ENCODE results near the gene TMED9.

The TMED9 gene

DNA sequence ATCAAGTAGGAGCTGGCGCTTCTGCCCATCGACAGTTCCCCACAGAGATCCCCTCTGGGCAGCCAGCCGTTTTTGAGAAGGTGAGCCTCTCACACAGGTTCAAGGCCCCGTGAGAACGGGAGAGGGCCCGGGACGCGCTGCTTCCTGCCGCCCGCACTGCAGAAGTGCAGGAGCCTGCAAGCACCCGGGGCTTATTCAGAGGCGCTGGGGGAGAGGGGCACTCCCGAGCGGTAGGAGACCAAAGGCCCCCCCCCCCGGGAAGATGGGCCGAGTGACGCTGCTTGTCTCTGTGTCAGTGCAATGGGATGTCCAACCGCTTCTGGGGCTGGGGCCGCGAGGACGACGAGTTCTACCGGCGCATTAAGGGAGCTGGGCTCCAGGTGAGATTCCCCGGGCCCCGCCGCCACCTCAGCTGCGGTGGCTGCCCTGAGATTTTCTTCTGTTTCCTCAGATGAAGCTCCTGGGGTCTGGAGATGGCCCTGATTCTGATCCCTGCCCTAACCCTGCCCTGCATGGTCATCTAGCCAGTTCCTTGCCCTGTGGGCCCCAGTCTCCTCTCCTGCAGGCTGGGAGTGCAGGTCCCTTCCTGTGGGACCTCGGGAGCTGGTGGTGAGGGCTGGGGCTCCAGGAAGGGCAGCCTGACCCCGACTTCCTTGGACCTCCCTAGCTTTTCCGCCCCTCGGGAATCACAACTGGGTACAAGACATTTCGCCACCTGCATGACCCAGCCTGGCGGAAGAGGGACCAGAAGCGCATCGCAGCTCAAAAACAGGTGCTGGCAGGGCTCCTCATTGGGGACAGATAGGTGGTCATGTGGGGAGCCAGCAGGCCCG lies 16.5 kb downstream of the TMED9 start:
- DNase-seq (ENCODE audit: low spot score) (peak; percentile 64), ATAC-seq (ENCODE audit: low read depth) (no peak)
- H3K4me3 ChIP-seq (ENCODE audit: severe bottlenecking): no peak overlapping the region
- no peaks in the 10 kb centered on the region for H3K27me3 ChIP-seq (ENCODE audit: insufficient read depth, poor library complexity, severe bottlenecking)
- TF ChIP-seq, protein P1, sequence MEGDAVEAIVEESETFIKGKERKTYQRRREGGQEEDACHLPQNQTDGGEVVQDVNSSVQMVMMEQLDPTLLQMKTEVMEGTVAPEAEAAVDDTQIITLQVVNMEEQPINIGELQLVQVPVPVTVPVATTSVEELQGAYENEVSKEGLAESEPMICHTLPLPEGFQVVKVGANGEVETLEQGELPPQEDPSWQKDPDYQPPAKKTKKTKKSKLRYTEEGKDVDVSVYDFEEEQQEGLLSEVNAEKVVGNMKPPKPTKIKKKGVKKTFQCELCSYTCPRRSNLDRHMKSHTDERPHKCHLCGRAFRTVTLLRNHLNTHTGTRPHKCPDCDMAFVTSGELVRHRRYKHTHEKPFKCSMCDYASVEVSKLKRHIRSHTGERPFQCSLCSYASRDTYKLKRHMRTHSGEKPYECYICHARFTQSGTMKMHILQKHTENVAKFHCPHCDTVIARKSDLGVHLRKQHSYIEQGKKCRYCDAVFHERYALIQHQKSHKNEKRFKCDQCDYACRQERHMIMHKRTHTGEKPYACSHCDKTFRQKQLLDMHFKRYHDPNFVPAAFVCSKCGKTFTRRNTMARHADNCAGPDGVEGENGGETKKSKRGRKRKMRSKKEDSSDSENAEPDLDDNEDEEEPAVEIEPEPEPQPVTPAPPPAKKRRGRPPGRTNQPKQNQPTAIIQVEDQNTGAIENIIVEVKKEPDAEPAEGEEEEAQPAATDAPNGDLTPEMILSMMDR (IDR thresholded peaks at IDR 0.05; ENCODE audit: poor library complexity, severe bottlenecking): no peak
- H3K9me3 ChIP-seq (ENCODE audit: severe bottlenecking): no peaks in the 10 kb centered on the region
- no peak overlapping the region for H3K27ac ChIP-seq (ENCODE audit: poor library complexity, severe bottlenecking)
- no peaks in the 10 kb centered on the region for H3K4me1 ChIP-seq (ENCODE audit: insufficient read depth, poor library complexity, severe bottlenecking)
- H3K36me3 ChIP-seq (ENCODE audit: low read depth): no peaks in the 10 kb centered on the region

DNA sequence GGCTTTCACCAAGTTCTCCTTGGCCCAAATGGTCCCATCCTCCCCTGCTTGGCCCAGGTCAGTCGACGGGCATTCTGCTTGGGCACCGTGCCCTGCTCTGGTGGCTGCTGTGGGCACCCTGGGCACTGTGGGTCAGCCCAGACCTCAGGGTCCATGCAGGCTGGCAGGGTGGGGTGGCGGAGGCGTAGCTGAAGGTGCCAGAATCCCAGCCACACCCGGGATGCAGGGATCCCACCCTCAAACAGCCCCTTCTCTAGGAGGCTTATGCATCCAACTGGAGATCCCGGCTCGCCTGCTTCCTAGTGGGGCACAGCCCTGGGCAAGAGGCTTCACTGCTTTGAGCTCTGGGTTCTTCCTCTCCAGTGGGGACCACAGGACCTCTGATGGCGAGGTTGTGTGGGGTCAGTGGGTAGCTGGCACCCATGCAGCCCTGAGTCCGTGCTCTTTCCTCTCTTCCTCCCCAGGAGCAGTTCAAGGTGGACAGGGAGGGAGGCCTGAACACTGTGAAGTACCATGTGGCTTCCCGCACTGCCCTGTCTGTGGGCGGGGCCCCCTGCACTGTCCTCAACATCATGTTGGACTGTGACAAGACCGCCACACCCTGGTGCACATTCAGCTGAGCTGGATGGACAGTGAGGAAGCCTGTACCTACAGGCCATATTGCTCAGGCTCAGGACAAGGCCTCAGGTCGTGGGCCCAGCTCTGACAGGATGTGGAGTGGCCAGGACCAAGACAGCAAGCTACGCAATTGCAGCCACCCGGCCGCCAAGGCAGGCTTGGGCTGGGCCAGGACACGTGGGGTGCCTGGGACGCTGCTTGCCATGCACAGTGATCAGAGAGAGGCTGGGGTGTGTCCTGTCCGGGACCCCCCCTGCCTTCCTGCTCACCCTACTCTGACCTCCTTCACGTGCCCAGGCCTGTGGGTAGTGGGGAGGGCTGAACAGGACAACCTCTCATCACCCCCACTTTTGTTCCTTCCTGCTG lies 17.4 kb downstream of the TMED9 start:
- no peaks in the 10 kb centered on the region for H3K9me3 ChIP-seq (ENCODE audit: severe bottlenecking)
- DNase-seq (ENCODE audit: low spot score): peak; percentile 70
- no peak for ATAC-seq (ENCODE audit: low read depth)
- no peak overlapping the region for H3K27ac ChIP-seq (ENCODE audit: poor library complexity, severe bottlenecking)
- no peak overlapping the region for H3K4me3 ChIP-seq (ENCODE audit: severe bottlenecking)
- no peaks in the 10 kb centered on the region for H3K36me3 ChIP-seq (ENCODE audit: low read depth)
- no peaks in the 10 kb centered on the region for H3K27me3 ChIP-seq (ENCODE audit: insufficient read depth, poor library complexity, severe bottlenecking)
- no peaks in the 10 kb centered on the region for H3K4me1 ChIP-seq (ENCODE audit: insufficient read depth, poor library complexity, severe bottlenecking)
- TF ChIP-seq, protein P1 (IDR thresholded peaks at IDR 0.05; ENCODE audit: poor library complexity, severe bottlenecking): no peak

DNA sequence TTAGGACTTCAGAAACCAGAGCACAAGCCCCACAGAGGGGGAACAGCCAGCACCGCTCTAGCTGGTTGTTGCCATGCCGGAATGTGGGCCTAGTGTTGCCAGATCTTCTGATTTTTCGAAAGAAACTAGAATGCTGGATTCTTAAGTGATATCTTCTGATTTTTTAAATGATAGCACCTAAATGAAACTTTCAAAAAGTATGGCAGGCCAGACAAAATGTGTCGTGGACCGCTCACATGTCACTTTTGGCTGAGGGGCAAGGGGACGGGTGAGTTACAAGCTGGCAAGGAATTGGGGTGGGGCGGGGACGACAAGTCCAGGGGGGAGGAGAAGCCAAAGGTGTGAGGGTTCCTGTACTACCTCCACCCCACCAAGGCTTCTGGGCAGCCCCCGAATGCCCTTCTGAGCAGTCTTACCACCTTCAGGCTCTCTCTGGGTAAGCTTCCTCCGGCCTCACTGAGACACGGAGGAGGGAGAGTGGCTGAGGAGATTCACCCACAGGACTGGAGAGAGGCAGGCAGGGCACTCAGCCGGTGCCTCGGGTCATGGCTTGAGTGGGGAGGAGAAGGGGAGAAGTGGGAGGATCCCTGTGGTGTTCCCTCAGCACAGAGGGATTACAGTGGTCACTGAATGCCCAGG lies 18.2 kb downstream of the TMED9 start:
- TF ChIP-seq, protein P1 (IDR thresholded peaks at IDR 0.05; ENCODE audit: poor library complexity, severe bottlenecking): no peak
- peak; percentile 64 for DNase-seq (ENCODE audit: low spot score)

DNA sequence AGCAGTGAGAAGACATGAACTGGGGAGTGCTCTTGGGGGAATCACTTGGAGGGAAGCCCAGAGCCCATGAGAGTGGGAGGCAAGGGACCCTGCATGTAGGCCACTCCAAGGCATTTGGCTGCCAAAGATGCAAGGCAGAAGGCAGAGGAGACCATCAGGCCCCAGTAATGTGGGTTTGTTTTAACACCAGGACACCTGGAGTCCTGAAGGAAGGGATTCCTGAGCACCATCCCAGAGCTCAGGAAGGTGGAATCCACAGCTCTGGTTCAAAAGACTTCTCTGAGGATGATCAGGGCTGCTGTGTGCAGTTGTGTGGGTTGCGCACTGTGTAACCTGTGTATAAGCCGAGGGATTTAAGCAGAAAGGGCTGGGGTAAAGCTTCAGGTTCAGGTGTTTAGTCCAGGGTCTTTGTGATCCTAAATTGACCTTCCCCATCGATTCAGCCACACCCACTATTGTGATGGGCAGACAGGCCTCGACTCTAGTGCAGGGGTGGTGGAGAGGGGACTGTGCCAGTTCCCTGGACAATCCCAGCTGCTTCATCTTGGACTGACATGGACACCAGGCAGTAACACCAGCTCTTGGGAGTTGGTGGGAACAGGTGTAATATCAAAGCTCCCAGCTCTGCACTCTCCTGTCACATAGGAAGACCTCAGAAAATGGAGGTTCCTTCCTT lies 18.9 kb downstream of the TMED9 start:
- Histone ChIP-seq H3K27ac (ENCODE audit: poor library complexity, severe bottlenecking) (no peak overlapping the region), H3K4me3 (ENCODE audit: severe bottlenecking) (no peak overlapping the region), H3K4me1 (ENCODE audit: insufficient read depth, poor library complexity, severe bottlenecking) (no peaks in the 10 kb centered on the region), H3K36me3 (ENCODE audit: low read depth) (no peaks in the 10 kb centered on the region), H3K9me3 (ENCODE audit: severe bottlenecking) (no peaks in the 10 kb centered on the region), H3K27me3 (ENCODE audit: insufficient read depth, poor library complexity, severe bottlenecking) (no peaks in the 10 kb centered on the region)
- ATAC-seq (ENCODE audit: low read depth) (no peak), DNase-seq (ENCODE audit: low spot score) (peak; percentile 42)
- TF ChIP-seq, protein P1 (IDR thresholded peaks at IDR 0.05; ENCODE audit: poor library complexity, severe bottlenecking): no peak

More for the DNA sequence above, 18.2 kb downstream of the TMED9 start:
- H3K27me3 ChIP-seq (ENCODE audit: insufficient read depth, poor library complexity, severe bottlenecking): no peaks in the 10 kb centered on the region
- H3K4me1 ChIP-seq (ENCODE audit: insufficient read depth, poor library complexity, severe bottlenecking): no peaks in the 10 kb centered on the region
- no peak overlapping the region for H3K27ac ChIP-seq (ENCODE audit: poor library complexity, severe bottlenecking)
- no peaks in the 10 kb centered on the region for H3K9me3 ChIP-seq (ENCODE audit: severe bottlenecking)
- no peak for ATAC-seq (ENCODE audit: low read depth)
- no peaks in the 10 kb centered on the region for H3K36me3 ChIP-seq (ENCODE audit: low read depth)
- H3K4me3 ChIP-seq (ENCODE audit: severe bottlenecking): no peak overlapping the region
